Superior temporal gyrus (tissue), 1 donor: ENCODE measurements around the gene GLTPD2.

ENCODE experiments used
- DNase-seq: peaks from one replicate; pipeline ENCODE4 v3.0.0-alpha.2; 2016; ENCODE audit errors: extremely low spot score

GLTPD2 gene

DNA sequence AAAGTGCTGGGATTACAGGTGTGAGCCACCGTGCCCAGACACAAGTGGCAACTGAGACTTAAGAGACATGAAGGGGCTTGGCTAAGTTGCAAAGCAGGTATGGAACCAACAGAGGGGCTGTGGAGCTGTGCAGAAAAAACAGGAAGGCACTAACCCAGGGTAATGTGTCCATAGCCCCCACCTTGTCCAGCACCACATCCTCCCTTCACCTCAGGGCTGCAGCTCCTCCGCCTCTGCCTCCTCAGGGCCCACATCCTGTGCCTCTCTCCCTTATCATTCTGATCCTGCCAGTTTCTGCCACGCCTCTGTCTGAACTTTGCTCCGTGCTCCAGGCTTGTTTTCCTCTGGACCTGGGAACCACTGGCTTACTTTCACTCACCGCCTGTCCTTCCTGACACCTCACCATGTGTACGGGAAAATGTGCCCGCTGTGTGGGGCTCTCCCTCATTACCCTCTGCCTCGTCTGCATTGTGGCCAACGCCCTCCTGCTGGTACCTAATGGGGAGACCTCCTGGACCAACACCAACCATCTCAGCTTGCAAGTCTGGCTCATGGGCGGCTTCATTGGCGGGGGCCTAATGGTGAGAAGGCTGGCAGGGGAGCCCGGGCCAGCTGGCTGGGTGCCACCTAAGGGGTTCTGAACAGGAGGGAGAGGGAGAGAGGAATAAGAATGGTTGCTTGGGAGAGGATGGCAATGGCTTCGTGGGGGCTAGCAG is 17.1 kb upstream of the GLTPD2 start, which contains the start of gene TM4SF5:
Gene TM4SF5, plus strand, starts transcription at position 368 of the 716 bp plus-strand sequence. Its CDS starts 37 bp downstream, at position 405.
- no peak for DNase-seq

DNA sequence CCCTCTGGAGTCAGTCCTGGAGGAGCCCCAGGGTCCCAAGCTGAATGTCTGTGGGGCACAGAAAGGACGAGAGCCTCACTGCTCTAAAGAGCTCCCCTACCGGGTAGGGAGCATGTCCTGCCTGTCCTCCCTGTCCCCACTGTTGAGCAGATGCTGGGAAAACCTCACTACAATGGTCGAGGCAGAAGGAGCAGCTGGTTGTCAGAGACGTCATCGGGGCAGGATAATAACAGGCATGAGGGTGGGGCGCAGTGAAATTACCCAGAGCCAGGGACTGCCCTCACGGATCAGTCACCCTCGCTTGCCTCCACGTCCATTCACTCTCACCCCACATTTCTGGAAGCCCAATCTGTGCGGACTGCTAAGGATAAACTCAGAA is 16.5 kb upstream of the GLTPD2 start:
- no peak for DNase-seq

GRCh38 chr17:4777969-4778760 is 10.6 kb upstream of the GLTPD2 start:
- no peak for DNase-seq

- no peak for DNase-seq
Measured at GRCh38 chr17:4780325-4780955, 8.3 kb upstream of the GLTPD2 start.

DNA sequence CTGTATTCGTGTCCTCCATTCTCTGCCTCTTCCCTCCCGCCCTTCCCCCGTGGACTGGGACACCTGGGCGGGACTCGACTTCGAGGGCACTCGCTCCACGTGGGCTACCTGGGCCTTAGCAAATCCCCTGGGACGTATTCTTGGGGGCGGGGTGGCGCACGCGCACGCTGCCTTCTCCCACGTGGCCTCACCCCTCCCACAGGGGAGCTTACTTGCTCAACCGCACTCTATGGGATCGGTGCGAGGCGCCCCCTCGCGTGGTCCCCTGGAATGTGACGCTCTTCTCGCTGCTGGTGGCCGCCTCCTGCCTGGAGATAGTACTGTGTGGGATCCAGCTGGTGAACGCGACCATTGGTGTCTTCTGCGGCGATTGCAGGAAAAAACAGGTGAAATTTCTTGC is 6.1 kb upstream of the GLTPD2 start:
- no peak for DNase-seq

GRCh38 chr17:4785311-4786105 is 3.3 kb upstream of the GLTPD2 start:
- no peak for DNase-seq

GRCh38 chr17:4786106-4786511 is 2.7 kb upstream of the GLTPD2 start, which contains the start of gene VMO1:
VMO1 (minus strand) TSS chr17:4786364; CDS start chr17:4786352, 12 bp downstream.
- no peak for DNase-seq

DNA sequence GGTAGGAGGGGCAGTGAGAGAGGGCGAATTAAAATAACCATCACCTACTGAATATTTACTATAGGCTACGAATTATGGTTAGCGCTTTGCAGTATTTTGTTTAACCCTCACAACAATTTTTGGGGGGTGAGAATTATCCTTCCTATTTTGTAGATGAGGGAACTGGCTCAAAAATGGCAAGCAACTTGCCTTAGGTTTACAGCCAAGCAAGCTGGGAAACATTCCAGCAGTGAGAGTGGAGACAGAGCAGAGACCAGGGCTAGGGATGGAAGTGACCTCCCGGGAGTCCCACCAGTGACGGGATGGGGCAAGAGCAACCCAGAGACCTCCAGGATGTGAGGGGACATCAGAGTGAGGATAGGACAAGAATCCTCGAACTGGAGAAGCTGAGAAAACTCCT is 2.2 kb upstream of the GLTPD2 start:
- DNase-seq: peak; percentile 37

GRCh38 chr17:4788159-4788806 is 481 bp upstream of the GLTPD2 start:
- DNase-seq: no peak

DNA sequence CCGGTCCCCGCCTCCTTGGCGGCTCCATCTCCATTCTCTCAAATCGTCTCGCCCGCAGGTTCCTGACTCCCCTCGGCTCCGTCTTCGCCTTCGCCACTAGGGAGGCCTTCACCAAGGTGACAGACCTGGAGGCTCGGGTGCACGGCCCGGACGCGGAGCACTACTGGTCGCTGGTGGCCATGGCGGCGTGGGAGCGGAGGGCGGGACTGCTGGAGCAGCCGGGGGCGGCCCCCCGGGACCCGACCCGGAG is 862 bp downstream of the GLTPD2 start:
- DNase-seq: peak; percentile 29

DNA sequence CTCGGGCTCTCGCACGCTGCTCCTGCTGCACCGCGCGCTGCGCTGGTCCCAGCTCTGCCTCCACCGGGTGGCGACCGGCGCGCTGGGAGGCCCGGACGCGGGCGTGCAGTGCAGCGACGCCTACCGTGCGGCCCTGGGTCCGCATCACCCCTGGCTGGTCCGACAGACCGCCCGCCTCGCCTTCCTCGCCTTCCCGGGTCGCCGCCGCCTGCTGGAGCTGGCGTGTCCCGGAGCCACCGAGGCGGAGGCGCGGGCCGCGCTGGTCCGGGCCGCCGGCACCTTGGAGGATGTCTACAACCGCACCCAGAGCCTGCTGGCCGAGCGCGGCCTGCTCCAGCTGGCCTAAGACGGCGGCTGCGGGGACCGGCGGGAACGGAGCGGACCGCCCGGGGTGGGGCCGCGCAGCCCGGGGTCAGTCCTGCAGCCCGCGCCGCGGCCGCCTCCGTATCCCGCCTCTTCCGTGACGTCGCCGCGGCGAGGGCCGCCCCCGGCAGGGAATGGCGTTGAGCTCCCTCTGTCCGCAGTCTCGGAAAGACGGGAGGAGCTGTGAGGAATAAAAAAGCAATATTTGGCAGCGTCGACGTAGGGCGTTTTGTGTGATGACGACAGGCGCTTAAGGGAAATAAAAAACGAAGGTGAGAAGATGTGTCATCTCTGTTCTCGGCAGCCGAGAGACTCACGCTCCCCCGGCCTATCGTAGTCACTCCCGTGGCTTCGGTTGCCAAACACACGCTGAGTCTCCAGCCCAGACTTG is 1.4 kb downstream of the GLTPD2 start:
- DNase-seq: peak; percentile 84

DNA sequence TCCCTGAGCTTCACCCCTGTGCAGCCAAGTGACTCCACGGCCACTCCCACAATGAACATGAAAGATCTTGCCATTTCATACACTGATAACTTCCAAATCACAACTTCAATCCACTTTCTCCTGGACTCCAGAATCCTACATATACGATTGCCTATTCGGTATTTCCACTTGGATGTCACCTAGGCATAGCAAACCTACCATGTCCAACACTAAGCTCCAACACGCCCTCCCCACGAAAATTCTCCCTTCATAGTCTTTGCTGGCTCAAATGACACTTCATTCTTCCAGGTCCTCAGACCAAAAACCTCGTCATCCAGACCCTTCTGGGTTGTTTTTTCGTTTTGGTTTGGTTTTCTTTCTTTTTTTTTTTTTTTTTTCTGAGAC is 1.9 kb downstream of the GLTPD2 start:
- no peak for DNase-seq

- DNase-seq: no peak
Measured at GRCh38 chr17:4795168-4795567, 6.4 kb downstream of the GLTPD2 start.

- DNase-seq: no peak
Measured at GRCh38 chr17:4796552-4796920, 7.8 kb downstream of the GLTPD2 start.

- no peak for DNase-seq
Measured at GRCh38 chr17:4800462-4801196, 11.9 kb downstream of the GLTPD2 start.

DNA sequence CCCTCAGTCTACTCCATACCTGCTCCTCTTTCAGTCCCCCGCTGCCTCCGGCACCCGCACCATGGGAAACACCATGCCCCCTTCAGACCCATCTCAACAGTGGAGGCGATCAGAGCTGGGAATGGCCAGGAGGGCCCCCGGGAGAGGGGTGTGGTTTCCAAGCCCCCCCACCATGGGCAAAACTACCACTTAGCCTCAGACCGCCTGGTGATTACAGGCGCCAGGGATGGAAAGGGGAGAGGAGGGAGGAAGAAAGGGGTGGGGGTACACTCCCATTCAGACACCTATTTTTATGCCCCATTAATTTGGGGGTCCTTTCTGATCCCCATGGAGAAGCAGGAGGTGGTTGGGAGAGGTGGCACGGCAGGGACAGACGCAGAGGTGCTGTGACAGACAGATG is 13.5 kb downstream of the GLTPD2 start, which contains the start of gene C17orf114:
Gene C17orf114, minus strand, starts transcription at position 101 of the 400 bp plus-strand sequence.
- no peak for DNase-seq

GRCh38 chr17:4806456-4806776 is 17.7 kb downstream of the GLTPD2 start:
- peak; percentile 16 for DNase-seq

GRCh38 chr17:4806777-4807604 is 18.2 kb downstream of the GLTPD2 start, which contains the start of gene PLD2:
PLD2 (plus strand) TSS chr17:4807152; CDS start chr17:4807773, 621 bp downstream.
- peak; percentile 66 for DNase-seq
